Neural cell (in vitro differentiated cells): ENCODE data around the gene DUXB.

Source experiments
- EZH2 ChIP-seq: fragments of 200-600, 300-800 bp; shearing (Covaris generic), sonication (generic); IDR thresholded peaks from 2 replicates; pipeline ENCODE4 v1.6.1; 2014; ENCODE audit warnings: antibody characterized with exemption, low read length, borderline replicate concordance, mild to moderate bottlenecking; ENCODE audit not compliant: insufficient read depth, poor library complexity, severe bottlenecking
- MXI1 ChIP-seq: fragments of 450-650 bp; conservative IDR thresholded peaks from 2 replicates; pipeline ENCODE4 v1.6.1; 2014; ENCODE audit warnings: antibody characterized with exemption, mild to moderate bottlenecking; ENCODE audit not compliant: poor library complexity, severe bottlenecking
- POLR2AphosphoS5 ChIP-seq: IDR thresholded peaks from 2 replicates; pipeline ENCODE4 v1.6.1; 2012
- RAD21 ChIP-seq: fragments of 450-650 bp; conservative IDR thresholded peaks from 2 replicates; pipeline ENCODE4 v1.6.1; 2014; ENCODE audit warnings: antibody characterized with exemption, mild to moderate bottlenecking, moderate library complexity
- SMC3 ChIP-seq: fragments of 450-650 bp; conservative IDR thresholded peaks from 2 replicates; pipeline ENCODE4 v1.6.1; 2014; ENCODE audit warnings: antibody characterized with exemption, mild to moderate bottlenecking, moderate library complexity; ENCODE audit not compliant: poor library complexity
- TAF1 ChIP-seq: IDR thresholded peaks from 2 replicates; pipeline ENCODE4 v1.6.1; 2012; ENCODE audit warnings: low read depth
- TF ChIP-seq, protein P1 (sequence below): fragments of 450-650 bp; IDR thresholded peaks from 2 replicates; pipeline ENCODE4 v1.5.1; 2014; ENCODE audit warnings: antibody characterized with exemption, mild to moderate bottlenecking, moderate library complexity; ENCODE audit not compliant: poor library complexity, severe bottlenecking
- TF ChIP-seq, protein P2 (sequence below): IDR thresholded peaks from 2 replicates; pipeline ENCODE4 v1.6.1; 2012; ENCODE audit warnings: borderline replicate concordance

DNA sequence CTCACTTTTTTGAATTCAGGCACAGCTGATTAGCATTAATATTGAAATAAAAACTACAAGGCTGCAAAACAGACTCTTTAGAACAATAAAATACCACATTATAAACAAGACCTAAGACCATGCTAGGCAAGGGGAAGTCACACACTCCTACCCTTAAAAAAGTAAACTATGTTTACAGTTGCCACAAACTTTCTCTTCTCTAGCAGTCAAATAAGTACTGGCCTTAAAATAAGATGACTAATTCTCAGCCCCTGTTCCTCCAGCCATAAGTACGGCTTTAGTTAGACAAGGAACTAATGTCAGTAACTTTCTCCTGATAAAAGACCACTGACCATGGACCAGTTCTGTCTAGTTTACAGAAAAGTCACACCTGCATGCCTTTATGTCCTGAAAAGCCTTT lies 44.6 kb upstream of the DUXB start:
- no peak for TF ChIP-seq RAD21
- TF ChIP-seq, protein P1, sequence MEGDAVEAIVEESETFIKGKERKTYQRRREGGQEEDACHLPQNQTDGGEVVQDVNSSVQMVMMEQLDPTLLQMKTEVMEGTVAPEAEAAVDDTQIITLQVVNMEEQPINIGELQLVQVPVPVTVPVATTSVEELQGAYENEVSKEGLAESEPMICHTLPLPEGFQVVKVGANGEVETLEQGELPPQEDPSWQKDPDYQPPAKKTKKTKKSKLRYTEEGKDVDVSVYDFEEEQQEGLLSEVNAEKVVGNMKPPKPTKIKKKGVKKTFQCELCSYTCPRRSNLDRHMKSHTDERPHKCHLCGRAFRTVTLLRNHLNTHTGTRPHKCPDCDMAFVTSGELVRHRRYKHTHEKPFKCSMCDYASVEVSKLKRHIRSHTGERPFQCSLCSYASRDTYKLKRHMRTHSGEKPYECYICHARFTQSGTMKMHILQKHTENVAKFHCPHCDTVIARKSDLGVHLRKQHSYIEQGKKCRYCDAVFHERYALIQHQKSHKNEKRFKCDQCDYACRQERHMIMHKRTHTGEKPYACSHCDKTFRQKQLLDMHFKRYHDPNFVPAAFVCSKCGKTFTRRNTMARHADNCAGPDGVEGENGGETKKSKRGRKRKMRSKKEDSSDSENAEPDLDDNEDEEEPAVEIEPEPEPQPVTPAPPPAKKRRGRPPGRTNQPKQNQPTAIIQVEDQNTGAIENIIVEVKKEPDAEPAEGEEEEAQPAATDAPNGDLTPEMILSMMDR, result no peak
- no peak for TF ChIP-seq POLR2AphosphoS5
- no peak for TF ChIP-seq EZH2
- TF ChIP-seq, protein P2, sequence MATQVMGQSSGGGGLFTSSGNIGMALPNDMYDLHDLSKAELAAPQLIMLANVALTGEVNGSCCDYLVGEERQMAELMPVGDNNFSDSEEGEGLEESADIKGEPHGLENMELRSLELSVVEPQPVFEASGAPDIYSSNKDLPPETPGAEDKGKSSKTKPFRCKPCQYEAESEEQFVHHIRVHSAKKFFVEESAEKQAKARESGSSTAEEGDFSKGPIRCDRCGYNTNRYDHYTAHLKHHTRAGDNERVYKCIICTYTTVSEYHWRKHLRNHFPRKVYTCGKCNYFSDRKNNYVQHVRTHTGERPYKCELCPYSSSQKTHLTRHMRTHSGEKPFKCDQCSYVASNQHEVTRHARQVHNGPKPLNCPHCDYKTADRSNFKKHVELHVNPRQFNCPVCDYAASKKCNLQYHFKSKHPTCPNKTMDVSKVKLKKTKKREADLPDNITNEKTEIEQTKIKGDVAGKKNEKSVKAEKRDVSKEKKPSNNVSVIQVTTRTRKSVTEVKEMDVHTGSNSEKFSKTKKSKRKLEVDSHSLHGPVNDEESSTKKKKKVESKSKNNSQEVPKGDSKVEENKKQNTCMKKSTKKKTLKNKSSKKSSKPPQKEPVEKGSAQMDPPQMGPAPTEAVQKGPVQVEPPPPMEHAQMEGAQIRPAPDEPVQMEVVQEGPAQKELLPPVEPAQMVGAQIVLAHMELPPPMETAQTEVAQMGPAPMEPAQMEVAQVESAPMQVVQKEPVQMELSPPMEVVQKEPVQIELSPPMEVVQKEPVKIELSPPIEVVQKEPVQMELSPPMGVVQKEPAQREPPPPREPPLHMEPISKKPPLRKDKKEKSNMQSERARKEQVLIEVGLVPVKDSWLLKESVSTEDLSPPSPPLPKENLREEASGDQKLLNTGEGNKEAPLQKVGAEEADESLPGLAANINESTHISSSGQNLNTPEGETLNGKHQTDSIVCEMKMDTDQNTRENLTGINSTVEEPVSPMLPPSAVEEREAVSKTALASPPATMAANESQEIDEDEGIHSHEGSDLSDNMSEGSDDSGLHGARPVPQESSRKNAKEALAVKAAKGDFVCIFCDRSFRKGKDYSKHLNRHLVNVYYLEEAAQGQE, result no peak
- TF ChIP-seq MXI1, result no peak
- no peak for TF ChIP-seq SMC3
- no peak for TF ChIP-seq TAF1
